Activated gamma-delta T cell treated with anti-CD3 and anti-CD28 coated beads, Interleukin-2, amount 50 U/mL, for 16 hours (primary cell): ENCODE data around the gene DHX30.
A peak's percentile ranks its signal among the peaks of the same experiment; 100 is the strongest.
"Not testable (repeated sequence)": the region's sequence is repeated elsewhere in the genome, so short reads cannot be mapped to it uniquely, and the experiment has no call there.

Source experiments
- DNase-seq: peaks from one replicate; pipeline ENCODE4 v3.0.0-alpha.2; 2020; ENCODE audit warnings: low read depth

The DHX30 gene

DNA sequence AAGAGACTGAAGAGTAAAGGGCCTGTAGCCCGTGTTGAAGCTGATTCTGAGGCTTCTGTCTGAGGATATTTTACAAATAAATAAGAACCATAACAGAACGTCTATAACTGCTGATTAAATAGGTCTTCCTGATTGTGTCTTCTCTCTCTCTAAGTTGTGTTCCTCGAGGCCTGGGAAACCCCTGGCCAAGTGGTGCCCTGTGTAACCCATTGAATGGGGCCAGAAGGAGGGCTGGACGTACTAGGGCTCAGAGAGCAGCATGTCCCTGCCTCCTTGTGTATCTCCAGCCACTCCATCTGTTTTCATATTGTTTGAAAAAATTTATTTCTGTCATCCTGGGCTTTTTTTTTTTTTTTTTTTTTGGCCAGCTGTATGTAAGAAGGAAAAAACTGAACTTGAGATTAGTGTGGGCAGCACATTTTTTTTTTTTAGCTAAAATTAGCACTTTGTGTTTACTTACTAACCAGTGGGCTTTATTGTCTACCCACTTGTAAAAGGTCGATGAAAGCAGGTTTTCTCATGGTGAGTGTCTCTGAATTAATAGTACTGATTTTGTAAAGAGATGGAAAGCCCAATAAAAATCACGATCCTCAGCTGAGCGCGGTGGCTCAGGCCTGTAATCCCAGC is 10.7 kb downstream of the DHX30 start:
- no peak for DNase-seq

DNA sequence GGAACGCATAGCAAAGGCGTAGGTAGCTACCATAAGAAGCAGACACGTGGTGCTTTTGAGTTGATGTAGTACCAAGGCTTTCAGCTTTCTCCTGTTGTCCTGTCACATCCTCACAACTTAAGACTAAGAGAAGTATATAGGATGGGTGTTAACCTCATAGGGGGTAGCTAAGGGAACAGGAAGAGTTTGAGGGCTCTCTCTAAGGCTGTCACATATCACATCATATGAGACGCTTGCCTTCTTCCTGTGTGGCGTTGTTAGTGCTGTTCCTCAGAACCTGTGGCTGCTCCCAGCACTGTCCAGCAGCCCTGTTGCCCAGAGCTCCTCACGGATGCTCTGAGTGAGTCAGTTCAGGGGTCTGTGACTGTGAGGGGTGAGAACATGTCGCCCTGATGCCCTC is 14.7 kb downstream of the DHX30 start:
- no peak for DNase-seq

DNA sequence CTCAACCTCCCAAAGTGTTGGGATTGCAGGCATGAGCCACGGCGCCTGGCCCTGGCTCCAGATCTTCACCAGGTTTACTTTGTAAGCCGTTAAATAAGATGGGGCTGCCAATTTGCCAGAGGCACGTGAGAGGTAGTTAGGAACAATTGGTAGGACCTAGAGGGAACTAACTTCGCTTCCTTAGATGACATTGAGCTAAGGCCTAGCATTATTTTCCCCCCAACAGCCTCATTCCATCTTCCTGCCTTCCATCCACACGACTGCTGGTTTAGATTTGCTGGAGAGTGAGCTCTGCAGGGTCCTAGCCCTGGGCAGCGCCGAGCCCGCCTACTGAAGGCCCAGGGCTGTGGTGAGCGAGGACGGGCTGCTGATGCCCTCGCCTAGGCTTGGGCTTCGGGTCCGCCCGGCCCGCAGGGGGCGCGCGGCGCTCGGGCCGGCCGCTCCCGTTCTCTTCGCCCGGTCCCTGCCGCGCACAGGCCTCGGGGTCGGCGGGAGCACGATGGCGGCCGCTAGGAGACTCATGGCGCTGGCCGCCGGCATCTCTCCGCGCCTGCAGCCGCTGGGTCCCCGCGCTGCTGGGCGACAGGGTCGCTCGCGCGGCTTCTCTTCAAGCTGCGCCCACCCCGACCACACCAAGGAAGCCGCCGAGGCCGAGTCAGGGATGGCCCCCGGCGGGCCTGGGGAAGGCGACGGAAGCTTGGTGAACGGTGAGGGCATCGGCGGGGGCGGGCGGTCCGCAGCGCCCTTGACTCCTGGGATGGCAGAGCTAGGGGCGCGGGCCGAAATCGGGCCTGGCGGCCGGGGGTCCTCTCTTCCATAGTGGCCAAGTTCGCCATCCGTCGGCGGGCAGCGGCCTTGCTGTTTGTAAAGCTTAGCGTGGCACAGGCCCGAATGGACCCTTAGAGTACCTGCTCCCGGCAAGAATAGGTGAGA is 21.9 kb downstream of the DHX30 start:
- DNase-seq = peak; percentile 64

DNA sequence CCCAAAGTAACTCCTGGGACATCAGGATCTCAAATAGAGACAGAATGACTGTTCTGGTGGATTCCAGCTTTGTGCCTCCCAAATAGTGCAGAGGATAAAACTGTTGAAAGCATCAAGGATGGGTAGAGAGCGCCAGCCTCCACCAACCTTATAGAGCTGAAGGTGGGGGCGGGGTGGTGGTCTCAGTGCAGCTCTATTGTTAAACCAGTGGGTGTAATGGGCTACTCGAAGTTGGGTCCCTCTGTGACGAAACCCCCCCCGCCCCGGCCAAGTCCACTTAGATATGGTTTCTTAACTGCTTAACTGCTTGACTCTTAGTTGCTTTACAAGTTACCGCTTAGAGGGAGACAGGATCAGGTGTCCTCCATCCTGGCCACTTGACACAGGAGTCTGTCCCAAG is 22.7 kb downstream of the DHX30 start:
- no peak for DNase-seq

DNA sequence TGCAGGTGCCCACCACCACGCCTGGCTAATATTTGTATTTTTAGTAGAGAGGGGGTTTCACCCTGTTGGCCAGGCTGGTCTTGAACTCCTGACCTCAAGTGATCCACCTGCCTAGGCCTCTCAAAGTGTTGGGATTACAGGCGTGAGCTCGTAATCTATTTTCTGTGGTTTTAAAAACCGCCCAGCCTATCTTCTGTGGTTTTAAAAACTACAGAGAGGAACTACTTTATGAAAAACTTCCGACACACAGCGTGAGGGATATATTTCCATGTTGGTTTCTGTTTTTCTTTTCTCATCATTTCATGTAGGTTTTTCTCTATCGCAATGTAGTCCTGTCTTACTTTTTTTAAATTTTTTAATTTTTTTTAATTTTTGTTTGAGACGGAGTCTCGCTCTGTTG is 26.5 kb downstream of the DHX30 start:
- not testable (repeated sequence) for DNase-seq

DNA sequence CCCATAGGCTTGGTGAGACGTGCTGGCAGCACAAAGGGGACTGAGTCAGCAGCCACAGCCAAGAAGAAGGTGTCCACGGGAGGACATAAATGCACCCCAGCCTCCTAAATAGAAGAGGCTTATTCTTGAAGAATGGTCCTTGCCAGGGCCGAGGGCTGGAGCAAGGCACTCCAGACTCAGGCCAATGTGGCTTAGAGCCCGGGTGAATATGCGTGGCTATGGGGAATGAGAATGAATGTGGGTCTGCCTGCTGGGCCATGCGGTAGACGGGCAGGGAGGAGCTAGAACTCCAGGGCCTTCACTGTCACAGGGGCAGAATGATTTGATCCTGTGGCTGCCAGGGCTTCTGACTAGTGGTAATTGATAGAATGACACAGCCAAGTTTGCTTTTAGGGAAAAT is 34.0 kb downstream of the DHX30 start:
- no peak for DNase-seq

DNA sequence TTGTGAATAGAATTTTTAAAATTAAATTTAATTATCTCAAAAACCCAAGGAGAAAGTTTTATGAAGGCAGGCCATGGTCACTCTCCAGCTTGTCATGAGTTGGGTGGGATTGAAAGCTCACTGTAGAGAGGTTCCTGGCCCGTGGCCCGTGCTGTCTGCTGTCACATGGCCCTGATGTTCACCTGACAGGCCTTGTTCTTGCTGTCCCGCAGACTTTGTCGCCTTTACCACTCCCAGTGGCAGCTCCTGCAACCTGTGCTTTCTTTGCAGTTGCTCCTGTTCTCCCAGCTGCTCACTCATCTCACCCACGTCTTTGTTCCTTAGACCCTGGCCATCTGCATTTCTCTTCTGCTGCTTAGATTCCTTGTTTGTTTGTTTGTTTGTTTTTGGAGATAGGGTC is 35.6 kb downstream of the DHX30 start:
- DNase-seq = no peak

DNA sequence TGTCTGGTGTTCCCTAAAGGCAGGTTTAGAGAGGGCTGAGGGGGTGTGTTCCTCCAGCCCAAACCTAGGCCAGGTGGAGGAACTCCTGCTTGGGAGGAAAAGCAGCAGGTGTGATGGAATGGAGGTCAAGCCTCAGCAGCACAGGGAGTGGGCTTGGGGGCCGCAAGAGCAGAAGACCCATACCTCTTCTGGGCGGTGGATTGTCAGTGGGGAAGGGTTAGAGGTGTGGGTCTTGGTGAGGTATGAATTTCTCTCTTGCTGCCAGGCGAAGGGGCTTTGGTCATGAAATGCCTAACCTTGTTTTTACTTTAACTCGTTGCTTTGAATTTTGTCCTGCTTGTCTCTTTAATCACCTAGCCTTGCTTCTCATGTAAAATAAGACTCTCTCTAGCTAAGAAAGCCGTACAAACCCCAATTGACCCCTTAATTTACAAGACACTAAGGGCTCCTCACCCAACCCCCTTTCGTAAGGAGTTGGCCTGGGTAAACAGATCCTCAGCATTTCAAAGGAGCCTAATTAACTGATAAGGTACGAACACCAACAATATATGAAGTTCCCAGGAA is 38.9 kb downstream of the DHX30 start:
- no peak for DNase-seq

DNA sequence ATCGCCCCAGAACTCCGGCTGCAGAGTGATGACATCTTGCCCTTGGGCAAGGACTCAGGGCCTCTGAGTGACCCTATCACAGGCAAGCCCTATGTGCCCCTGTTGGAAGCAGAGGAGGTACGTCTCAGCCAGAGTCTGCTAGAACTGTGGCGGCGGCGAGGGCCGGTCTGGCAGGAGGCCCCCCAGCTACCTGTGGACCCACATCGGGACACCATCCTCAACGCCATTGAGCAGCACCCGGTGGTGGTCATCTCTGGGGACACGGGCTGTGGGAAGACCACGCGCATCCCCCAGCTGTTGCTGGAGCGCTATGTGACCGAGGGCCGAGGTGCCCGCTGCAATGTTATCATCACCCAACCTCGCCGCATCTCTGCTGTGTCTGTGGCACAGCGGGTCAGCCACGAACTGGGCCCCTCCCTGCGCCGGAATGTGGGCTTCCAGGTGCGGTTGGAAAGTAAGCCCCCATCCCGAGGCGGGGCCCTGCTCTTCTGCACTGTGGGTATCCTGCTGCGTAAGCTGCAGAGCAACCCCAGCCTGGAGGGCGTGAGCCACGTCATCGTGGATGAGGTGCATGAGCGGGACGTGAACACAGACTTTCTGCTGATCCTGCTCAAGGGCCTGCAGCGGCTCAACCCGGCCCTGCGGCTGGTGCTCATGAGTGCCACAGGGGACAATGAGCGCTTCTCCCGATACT is 43.4 kb downstream of the DHX30 start:
- no peak for DNase-seq

DNA sequence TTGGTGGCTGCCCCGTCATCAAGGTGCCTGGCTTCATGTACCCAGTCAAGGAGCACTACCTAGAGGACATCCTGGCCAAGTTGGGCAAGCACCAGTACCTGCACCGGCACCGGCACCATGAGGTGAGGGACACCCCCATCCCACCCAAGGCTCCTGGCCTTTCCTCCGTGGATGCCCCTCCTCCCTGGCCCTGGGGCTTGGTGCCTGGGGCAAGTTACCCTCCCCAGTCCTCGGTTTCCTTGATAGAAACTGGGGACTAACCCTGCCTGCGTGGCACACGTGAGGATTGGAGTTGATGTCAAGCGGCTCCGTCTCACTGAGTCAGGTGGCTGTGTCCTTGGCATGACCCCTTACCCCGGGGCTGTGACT is 43.9 kb downstream of the DHX30 start:
- DNase-seq = no peak

DNA sequence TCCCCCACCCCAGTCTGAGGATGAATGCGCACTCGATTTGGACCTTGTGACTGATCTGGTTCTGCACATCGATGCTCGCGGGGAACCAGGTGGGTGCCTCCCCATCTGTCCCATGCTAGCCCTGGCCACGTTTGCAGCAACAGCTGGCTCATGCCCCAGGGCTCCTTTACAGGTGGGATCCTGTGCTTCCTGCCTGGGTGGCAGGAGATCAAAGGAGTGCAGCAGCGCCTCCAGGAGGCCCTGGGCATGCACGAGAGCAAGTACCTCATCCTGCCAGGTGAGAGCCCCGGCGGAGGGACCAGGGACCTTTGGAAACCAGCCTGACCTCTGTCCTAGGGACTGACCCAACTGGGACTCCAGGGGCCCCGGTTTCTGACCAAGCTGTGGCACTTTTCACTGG is 44.3 kb downstream of the DHX30 start:
- no peak for DNase-seq

DNA sequence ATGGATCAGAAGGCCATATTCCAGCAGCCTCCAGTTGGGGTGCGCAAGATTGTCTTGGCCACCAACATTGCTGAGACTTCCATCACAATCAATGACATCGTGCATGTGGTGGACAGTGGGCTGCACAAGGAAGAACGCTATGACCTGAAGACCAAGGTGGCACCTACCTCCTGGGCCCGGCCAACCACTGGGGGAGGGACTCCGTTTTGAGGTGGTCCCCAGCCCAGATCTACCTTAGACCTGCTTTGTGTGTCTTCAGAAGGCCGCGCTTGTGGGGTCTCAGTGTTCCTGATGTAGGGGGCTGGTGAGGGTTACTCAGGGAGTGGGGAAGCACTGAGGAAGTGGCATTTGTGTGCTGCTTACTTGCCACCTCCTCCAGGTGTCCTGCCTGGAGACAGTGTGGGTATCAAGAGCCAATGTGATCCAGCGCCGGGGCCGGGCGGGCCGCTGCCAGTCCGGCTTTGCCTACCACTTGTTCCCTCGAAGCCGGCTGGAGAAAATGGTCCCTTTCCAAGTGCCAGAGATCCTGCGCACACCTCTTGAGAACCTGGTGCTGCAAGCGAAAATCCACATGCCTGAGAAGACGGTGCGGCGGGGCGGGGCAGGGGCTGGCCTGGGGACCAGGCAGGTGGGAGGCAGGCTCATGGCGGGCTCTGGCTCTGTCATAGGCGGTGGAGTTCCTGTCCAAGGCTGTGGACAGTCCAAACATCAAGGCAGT is 45.0 kb downstream of the DHX30 start:
- no peak for DNase-seq

DNA sequence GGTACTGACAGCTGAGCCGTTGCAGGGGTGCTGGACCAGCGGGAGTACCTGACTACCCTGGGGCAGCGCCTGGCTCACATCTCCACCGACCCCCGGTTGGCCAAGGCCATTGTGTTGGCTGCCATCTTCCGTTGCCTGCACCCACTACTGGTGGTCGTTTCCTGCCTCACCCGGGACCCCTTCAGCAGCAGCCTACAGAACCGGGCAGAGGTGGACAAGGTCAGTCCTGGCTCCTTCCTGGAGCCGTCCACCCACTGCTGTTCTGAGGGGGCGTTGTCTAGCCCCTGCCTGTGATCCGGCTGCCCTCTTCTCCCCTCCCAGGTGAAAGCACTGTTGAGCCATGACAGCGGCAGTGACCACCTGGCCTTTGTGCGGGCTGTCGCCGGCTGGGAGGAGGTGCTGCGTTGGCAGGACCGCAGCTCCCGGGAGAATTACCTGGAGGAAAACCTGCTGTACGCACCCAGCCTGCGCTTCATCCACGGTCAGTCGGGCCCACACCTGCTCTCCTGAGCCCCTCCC is 45.7 kb downstream of the DHX30 start:
- no peak for DNase-seq

DNA sequence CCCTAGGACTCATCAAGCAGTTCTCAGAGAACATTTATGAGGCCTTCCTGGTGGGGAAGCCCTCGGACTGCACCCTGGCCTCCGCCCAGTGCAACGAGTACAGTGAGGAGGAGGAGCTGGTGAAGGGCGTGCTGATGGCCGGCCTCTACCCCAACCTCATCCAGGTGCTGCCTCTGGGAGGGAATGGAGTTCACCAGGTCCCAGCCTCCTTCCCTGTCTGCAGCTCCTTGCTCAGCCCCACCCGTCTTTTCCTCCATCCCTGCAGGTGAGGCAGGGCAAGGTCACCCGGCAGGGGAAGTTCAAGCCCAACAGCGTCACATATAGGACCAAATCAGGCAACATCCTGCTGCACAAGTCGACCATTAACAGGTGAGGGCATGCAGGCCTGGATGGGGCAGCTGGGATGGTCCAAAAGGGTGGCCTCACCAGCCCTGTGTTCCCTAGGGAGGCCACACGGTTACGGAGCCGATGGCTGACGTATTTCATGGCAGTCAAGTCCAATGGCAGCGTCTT is 46.3 kb downstream of the DHX30 start:
- DNase-seq = no peak

DNA sequence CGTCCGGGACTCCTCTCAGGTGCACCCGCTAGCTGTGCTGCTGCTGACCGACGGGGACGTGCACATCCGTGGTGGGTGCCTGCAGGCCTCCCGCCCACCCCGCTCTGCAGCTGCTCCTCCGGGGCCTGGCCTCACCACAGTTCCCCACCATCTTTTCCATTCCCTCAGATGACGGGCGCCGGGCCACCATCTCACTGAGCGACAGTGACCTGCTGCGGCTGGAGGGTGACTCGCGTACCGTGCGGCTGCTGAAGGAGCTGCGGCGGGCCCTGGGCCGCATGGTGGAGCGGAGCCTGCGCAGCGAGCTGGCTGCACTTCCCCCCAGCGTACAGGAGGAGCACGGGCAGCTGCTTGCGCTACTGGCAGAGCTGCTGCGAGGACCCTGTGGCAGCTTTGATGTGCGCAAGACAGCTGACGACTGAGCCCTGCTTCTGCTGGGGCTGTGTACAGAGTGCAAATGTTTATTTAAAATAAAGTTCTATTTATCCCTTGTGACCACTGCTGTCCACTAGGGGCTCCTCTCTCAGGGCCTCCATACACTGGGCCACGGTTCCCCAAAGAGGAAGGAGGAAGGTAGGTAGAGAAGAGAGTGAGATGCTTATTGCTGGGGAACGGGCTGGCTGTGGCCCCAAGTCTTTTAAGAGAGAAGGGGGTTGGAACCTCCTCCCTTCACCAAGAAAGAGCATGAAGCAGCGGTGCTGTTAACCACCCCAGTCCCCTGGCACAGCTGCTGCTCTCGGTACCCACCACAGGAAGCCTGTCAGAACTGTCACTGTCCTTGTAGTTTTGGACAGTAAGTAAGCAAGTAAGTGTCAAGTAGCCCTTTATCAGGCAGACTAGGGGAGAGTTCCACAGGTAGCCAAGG is 47.0 kb downstream of the DHX30 start:
- no peak for DNase-seq

DNA sequence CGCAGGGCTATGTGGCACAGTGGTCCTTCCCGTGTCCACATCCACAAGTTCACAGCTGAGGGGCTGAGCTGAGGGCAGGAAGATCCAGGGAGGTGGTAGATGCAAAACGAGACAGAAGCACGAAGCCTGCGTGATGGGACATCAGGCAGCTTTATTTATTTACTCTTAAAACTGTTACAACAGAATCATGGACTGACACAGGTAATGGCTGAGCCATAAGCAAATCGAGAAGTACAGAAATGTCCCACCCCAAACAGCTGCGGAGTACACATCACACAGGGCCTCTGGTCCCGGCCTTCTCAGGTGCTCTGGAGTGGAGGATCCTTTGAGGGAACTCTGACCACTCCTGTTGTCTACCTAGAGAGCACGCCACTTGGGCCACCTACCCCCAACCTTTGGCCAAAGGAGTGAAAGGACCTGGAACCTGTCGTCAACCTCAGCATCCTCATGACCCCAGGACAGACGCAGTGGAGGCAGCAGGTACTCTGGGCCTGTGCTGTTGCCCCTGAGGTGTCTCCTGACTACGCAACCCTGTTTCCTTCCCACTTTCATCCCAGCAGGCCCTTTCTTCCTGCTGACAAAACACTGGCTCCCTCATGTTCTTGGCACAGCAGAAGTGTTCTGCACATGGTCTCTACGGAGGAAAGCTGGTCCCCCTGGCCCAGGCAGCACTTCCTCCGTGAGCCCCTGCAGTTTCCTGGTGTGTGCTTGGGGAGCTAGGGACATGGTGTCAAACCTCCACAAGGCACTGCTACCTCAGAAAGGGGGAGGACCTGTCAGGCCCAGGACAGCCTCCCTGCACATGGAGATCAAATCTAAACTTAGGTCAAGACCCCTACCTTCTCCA is 47.8 kb downstream of the DHX30 start:
- no peak for DNase-seq

DNA sequence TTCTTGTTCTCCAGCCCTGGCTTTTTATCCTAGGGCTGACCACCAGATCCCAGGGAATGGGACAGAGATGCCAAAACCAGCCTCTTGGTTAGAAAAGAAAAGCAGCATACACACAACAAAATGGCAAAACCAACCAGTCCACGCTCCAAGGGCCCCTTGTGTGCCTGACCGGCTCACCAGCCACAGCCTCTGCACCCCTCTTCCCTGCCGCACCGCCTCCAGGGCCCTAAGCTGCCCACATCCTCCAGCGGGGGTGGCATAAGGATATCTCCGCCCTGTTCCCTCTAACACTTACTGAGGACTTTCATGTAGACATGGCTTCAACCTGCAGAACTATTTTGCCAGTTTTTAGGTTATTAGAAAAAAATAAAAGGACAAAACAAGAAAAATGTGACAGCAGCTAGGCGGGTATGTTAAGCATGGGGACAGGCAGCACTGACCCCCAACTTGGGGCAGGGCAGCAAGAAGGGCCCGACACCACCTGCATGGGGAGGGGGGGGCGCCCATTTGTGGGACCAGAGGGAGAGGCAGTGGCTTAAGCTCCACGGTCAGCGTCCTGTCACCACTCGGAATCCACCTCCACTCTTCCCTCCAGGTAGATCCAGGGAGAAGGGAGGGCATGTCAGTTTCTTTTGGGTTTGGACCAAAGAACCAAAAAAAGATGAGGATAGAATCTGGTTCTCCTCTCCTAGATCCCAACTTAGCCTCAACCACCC is 49.1 kb downstream of the DHX30 start:
- DNase-seq = no peak

DNA sequence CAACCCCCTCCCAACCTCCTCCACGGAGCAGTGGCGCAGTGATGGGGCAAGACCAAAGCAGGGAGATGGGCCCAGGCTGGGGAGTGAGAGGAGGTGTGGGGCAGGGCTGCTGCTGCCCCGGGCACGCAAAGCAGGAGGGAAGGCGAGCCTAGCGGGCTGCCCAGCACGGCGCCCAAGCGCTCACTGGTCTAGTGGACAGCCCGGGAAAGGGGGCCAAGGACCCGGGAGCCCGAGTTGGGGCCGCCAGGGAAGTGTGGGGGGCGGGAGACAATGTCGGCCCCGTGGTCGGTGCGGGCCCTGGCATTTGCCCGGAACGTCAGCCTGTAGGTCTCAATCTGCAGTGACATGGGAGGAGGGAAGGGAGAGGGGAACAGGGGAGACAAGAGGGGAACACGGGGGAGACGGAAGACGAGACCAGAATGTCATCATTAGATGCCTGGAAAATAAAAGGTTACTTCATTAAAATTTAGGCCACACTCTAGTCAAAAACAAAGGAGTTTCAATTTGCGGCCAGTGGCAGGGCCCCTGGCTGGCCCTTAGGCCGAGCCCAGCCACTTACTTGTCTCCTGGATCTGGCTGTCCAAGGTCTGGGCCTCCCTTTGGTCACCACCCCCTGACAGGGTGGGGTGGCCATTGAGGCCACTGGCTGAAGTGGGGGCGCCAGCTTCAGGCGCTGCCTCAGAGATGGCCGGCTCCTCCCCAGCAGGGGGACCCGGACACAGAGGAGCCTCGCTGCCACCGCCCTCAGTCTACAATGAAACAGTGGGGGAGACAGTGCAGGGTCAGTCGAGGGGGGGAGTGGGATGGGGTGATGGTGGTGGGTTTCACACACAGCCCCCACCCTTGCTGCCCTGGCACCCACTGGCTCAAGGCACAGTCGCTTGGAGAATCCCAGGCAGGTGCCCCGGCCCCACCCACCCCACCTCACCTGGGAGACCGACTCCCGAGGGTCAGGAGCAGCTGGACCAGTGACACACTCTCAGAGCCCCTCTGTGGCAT is 50.0 kb downstream of the DHX30 start:
- no peak for DNase-seq
